Right renal pelvis (tissue), 4 donors: ENCODE measurements around the gene DNAH17. TPM values are rescaled to one million over a fixed set of nuclear protein-coding genes. Genes with fewer than 3 reads are reported as not detected.

Source experiments
- DNase-seq, 4 donors: peaks; one replicate each; pipeline ENCODE4 v3.0.0-alpha.2; 2013; ENCODE audit warnings: low read depth in 4 of 4, low spot score in 3 of 4, missing footprints in 1 of 4
- polyA plus RNA-seq, 4 donors: library from polyadenylated mRNA; unstranded; fragments of 120-200 nt; gene quantifications; one replicate each; pipeline ENCODE4 v1.2.1, GENCODE V29; 2013; ENCODE audit not compliant: insufficient read length in 4 of 4

The DNAH17 gene, protein sequence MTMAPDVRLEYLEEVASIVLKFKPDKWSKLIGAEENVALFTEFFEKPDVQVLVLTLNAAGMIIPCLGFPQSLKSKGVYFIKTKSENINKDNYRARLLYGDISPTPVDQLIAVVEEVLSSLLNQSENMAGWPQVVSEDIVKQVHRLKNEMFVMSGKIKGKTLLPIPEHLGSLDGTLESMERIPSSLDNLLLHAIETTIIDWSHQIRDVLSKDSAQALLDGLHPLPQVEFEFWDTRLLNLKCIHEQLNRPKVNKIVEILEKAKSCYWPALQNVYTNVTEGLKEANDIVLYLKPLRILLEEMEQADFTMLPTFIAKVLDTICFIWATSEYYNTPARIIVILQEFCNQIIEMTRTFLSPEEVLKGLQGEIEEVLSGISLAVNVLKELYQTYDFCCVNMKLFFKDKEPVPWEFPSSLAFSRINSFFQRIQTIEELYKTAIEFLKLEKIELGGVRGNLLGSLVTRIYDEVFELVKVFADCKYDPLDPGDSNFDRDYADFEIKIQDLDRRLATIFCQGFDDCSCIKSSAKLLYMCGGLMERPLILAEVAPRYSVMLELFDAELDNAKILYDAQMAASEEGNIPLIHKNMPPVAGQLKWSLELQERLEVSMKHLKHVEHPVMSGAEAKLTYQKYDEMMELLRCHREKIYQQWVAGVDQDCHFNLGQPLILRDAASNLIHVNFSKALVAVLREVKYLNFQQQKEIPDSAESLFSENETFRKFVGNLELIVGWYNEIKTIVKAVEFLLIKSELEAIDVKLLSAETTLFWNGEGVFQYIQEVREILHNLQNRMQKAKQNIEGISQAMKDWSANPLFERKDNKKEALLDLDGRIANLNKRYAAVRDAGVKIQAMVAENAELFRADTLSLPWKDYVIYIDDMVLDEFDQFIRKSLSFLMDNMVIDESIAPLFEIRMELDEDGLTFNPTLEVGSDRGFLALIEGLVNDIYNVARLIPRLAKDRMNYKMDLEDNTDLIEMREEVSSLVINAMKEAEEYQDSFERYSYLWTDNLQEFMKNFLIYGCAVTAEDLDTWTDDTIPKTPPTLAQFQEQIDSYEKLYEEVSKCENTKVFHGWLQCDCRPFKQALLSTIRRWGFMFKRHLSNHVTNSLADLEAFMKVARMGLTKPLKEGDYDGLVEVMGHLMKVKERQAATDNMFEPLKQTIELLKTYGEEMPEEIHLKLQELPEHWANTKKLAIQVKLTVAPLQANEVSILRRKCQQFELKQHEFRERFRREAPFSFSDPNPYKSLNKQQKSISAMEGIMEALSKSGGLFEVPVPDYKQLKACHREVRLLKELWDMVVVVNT (N-terminal part only)
- polyA plus RNA-seq: 1 to 10 TPM; 1.8 to 2.3 (median 1.9) TPM

DNA sequence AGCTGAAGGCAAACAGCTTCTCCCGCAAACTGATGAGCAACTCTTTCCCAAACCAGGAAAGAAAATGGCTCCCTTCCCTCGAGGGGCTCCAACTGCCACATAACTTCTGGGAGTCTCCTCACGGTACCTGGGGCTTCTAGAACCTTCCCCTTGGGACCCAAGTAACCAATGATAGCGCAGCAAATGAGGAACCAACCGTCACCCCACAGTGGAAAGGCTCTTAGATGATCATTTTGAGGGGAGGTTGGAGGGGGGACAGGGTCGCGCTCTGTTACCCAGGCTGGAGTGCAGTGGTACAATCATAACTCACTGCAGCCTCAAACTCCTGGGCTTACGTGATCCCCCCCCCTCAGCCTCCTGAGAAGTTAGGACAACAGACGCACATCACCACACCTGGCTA lies at the start of gene DNAH17:
DNAH17 (minus strand) TSS at position 101 of the 400 bp plus-strand sequence. CDS start 2,339 bp downstream, outside the sequence.
- DNase-seq: no peak

DNA sequence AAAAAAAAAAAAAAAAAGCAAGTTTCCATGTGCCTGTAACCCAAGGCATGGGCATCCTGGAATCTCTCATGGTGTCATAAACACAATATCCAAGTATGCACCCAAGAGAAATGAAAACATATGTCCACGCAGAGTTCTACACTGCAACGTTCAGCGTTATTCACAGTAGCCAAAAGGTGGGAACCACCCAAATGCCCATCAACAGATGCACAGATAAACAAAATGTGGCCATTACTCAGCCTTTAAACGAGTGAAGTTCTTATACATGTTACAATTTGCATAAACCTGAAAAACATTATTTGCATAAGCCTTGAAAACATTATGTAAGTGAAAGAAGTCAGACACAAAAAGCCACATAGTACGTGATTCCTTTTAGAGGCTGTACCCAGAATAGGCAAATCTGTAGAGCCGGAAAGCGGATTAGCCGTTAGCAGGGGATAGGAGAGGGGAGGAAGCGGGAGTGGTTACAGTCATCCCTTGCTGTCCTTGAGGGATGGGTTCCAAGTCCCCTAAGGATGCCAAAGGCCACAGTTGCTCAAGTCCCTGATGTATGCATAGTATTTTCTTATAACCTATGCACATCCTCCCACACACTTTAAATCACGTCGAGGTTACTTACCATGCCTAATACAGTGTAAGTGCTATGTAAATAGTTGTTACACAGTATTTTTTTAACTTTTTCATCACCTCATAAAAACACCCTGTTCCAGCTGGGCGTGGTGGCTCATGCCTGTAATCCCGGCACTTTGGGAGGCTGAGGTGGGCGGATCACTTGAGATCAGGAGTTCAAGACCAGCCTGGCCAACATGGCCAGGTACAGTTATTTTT lies 47.3 kb upstream of the DNAH17 start:
- DNase-seq: no peak

DNA sequence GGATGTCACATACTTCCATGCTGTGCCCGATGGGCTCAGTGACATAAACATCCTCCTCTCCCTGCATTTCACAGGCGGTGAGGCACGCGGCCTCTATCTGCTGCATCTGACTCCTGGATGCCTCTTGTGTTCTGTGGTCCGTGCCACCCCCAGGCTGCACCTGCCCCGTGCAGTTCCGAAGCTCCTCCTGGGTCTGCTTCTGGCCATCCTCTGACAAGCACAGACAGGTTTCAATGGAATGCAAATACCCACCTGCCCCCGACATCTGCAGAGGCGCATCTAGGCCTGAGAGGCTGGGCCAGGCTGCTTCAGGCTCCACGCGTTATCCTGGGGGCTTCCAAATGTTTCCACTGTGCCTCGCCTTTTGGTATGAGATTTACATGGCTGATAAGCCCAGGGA lies 46.3 kb upstream of the DNAH17 start:
- no peak for DNase-seq

DNA sequence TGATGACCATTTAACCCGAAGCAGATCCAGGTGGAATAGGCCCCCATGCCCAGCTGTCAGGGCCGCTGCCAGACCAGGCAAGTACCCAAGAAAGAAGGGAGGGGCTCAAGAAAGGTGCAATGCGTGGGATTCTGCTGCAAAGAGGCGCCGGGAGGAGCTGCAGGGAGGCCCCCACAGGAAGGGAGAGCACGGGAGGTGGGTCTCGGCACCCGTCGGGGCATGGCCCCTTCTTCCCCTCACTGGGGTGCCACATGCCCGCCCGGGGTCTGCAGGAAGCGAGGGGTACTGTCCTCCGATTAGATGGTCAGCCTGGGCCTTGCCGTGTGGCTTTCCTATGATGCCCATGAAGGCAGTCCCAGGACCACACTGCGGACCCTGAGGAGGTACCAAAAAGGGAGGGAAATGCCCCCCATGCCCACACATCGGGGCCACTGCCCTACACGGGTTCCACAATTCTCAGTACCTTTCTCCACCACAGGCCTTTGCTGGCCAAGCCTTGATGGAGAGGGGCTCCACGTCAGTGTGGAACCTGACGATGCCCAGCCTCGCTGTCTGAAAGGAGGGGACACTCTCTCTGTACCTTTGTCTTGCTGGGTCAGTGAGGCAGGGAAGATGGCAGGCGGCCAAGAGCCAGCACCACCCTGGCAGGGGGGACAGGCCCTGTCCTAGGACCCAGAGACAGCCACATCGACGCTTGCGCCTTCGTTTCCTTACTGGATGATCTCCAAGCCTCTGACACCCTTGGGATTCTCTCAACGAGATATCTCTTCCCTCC lies 45.5 kb upstream of the DNAH17 start:
- no peak for DNase-seq

DNA sequence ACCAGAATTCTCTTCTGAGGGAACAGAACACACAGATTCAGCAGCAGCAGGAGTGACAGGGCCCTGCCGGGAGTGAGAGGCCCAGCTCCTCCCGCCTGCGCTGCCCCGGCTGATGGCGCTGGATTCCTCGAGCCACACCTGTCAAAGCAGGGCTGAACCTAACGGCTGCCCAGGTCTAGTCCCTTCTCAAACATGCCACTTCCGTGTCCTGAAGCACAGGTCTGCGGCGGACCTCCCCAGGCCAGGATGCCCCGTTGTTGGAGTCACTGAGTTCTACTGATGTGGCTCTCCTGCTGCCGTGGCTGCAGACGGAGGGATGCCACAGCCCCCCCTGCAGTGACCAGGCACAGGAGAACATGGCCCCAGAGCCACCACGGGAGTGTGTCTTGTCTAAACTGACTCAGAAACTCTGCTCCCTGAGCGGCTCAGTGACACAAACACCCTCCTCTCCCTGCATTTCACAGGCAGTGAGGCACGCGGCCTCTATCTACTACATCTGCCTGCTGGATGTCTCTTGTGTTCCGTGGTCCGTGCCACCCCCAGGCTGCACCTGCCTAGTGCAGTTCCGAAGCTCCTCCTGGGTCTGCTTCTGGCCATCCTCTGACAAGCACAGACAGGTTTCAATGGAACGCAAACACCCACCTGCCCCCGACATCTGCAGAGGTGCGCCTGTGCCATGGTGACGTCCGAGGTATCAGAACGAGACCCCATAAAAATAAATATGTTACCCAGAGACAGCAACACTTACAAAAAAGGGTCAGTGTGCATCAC lies 44.7 kb upstream of the DNAH17 start:
- DNase-seq: no peak

DNA sequence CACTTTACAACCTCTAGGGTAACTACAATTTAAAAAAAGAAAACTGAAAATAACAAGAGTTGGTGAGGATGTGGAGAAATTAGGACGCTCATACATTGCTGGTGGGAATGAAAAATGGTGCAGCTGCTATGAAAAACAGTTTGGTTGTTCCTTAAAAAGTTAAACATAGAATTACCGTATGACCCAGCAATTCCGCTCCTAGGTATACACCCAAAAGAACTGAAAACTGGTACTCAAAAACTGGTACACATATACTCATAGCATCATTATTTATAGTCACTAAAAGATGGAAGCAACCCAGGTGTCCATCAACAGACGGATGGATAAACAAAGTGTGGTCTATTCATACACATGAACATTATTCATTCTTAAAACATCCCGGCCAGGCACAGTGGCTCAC lies 42.9 kb upstream of the DNAH17 start:
- DNase-seq: no peak

DNA sequence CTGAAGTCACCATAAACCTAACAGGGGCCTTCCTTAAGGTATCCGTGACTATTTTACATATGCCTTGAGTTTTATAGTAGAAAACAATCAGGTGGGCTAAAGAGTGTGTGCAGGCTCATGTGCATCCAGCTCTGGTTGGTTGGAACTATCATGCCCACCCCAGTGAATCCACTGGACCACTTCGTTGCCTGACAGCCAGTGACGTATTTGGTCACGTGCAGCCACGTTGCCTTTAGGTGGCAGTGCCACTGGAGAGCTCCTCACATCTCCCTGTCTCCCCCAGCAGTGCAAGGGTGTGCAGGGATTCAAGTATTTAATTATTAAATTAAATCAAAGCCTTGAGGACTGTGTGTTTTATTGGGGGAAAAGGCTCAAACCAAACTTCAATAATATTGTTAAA lies 42.1 kb upstream of the DNAH17 start:
- DNase-seq: no peak

DNA sequence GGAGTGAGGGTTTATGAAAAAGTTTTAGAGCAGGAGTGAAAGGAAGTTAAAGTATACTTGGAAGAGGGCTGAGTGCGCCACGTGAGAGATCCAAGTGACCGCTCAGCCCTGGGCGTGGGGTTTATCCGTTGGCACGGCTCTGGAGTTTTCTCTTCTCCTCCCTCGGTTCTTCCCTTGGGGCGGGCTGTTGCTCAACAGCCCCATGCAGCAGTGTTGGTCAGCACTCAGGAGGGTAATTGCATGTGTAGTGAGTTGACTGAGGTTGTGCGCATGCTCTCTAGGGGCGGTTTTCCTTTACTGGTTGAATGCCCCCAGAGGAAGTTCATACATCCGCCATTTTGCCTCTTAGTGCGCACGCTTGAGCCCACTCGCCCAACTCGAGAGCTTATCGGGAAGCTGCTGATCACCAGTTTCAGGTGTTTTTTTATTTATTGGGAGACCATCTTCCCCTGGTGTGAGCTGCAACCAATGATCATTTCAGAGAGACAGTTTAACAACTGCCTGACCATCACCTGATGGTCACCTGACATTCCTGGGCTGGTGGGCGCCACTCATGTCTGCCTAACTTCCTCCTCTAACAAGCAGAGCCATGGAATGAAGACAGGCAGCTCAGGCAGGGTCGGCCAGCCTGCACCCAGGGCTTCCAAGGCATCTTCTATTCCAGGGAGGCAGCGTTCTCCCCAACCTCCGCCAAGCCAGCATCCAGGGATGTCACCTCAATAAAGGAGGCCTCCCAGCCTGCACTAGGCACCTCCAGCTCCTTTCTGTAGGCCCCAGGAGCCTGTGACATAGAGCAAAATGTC lies 41.3 kb upstream of the DNAH17 start:
- DNase-seq: no peak

DNA sequence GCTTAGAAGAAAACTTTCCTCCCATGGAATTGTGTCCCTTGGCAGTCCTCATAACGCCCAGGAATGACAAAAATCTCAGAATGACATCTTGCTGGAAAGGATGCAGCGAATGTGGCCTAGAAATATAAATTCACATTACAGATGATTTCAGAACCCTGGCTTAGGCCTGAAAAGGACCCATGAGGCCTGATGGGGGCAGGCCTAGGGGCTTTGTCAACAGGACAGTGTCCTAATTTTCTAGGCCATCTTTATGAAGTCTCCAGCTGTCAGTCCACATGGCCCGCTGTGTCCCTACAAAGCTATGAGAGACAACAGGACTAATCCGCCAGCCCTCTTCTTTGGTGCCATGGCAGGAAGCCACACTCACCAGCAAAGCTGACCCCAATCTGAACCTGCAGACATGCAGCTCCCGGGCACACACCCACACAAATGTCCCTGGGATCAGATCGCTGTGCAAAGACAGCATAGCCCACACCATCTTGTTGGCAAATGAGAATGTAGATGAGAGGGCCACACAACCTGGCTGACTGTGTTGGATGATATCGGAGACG lies 40.4 kb upstream of the DNAH17 start:
- peak in 1 of 4 donors; percentile 8 for DNase-seq

DNA sequence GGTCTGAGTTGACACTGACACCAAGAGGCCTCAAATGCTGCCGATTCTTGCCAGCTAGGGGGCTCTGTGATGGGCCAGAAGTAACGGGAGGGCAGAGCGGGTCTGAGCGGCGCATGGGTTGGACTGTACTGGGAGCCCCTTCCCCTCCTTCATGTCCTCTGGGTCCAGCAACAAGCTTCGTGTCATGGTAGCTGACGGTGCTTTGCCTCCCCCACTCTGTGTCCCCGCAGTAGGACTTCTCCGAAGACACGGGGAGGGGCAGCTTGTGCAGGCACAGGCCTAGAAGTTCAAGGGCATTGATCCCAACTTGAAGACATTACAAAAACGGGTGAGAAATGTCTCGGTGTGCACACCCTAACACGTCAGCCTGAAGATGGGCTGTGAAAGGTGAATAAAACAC lies 39.8 kb upstream of the DNAH17 start:
- DNase-seq: no peak

DNA sequence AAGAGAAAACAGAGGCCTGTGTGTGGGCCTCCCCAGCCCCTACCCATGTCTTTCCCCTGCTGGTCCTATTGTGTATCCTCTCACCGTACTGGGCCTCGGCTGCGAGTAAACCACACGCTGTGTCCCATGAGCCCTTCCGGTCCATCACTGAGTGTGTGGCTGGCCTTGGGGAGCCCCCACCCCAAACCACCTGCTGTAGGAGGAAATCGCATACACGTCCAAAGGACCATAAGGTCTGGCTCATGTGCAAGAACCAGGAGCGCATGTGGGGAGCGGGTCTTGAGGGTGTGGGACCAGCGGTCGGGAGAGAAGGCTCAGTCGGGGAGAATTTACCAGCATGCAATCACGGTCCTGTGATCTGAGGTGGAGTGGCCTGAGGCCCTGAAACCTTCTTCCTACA lies 38.4 kb upstream of the DNAH17 start:
- DNase-seq: no peak

DNA sequence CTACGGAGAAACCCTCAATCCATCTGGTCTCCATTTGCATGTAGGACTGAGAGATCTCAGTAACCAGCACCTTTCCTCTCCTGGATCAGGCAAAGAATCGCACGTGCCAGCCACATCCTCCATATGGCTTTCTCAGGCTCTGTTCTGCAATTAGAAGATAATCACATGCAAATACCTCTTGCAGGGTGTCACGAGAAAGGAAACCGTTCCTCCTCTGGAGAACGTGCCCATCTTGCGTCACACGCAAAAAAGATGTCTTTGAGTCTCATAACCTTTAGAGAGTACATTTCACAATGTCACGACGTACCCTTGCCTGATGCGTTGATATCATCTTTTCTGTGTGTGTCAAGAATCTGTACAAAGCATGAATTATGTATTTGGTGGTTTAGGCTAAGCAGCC lies 36.2 kb upstream of the DNAH17 start:
- DNase-seq: no peak

DNA sequence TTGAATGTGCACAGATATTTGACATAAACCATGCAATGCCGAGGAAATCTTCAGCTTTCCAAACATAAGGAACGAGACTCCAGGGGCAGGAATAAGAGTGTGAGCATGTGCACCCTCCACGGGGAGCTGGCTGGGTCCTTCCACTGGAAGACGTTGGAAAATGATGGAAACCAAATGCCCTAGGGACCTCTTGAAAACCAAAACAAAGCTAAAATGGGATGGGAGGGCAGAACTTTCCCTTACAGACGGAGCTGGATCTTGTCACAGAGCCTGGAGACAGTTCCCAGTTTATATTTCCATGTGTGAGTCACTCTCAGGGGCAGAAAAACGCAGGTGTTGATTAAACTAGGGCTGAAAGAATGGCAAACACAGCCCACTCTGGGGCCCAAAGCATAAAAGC lies 34.4 kb upstream of the DNAH17 start:
- no peak for DNase-seq

DNA sequence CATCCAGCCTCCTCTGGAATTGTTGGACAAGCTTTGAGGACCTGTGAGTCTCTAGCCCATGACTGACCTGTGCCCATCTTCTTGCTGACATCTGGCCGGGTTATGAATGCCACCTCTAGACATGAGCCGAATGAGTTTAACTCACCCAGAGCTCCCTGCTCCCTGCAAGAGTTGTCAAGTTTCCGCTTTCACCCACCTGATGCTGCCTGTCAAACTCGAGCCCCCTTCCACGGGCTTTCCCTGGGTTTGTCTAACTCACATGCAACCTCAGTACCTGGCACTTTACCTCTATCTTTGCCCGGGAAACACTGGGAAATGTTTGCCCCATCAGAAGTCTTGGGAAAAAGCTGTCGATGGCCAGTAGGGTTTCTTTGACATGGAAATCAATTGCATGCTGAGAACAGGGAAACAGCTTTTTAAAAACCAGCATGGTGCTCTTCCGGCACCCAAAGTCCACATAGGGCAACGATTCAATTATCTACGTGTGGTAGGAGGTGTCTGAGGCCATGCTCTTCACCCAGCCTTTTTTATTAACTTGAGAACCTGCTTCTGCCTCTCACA lies 33.8 kb upstream of the DNAH17 start:
- DNase-seq: no peak

DNA sequence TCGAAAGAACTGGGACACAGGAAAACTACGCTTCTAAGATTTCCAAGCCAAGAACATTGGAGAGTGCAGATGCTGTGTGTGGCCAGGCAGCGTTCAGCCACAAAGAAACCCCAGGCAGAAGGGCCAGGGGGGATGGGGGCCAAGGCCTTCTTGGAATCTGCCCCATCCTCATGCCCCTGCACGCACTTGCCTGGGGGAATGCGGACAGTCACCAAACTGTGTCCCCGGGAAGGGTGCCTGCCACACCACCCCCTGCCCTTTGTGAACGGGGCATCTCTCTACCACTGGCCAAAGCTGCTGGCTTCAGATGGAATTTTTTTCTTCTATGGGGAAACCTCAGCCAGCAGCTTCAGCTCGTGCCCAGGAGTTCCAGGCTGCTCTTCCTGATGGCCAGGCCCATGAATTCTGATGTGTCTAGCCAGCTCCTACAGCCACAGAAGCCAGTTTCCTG lies 32.0 kb upstream of the DNAH17 start:
- DNase-seq: no peak

DNA sequence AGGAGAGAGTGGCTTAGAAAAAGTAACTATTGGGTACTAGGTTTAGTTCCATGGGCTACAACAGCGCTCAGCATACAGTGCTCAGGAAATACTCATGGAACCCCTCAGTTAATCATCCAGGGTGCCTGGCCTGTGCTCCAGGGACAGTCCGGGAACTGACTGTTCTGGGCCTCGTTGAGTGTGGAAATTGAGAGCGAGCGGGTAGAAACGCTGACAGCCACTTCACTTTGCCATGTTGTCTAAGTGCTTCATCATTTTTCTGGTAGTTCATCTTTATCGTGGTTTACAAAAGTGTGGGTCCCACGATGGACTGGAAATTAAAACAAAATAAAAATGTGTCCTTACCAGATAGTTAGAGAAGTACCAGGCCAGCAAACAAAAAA lies 31.6 kb upstream of the DNAH17 start:
- no peak for DNase-seq
